Muscle layer of colon (tissue), 2 donors: ENCODE results near the gene KATNBL1.
"Not testable (repeated sequence)": the region's sequence is repeated elsewhere in the genome, so short reads cannot be mapped to it uniquely, and the experiment has no call there.

Experiments
- H3K27ac ChIP-seq: one replicate; pipeline ENCODE4 v1.7.0; 2013; ENCODE audit warnings: low read depth, mild to moderate bottlenecking, low read length, moderate library complexity
- H3K27me3 ChIP-seq, 2 donors: one replicate each; pipeline ENCODE4 v1.7.0; 2013; ENCODE audit warnings: low read length in 2 of 2, mild to moderate bottlenecking in 2 of 2; ENCODE audit not compliant: insufficient read depth in 2 of 2, control insufficient read depth in 1 of 2
- H3K36me3 ChIP-seq: one replicate; pipeline ENCODE4 v1.7.0; 2013; ENCODE audit warnings: mild to moderate bottlenecking, low read length; ENCODE audit not compliant: insufficient read depth
- H3K4me1 ChIP-seq: one replicate; pipeline ENCODE4 v1.7.0; 2013; ENCODE audit warnings: mild to moderate bottlenecking, low read length; ENCODE audit not compliant: insufficient read depth
- H3K4me3 ChIP-seq, 2 donors: one replicate each; pipeline ENCODE4 v1.7.0; 2013; ENCODE audit warnings: low read length in 2 of 2, low read depth in 1 of 2, mild to moderate bottlenecking in 1 of 2, moderate library complexity in 1 of 2
- H3K9ac ChIP-seq: one replicate; pipeline ENCODE4 v1.7.0; 2013; ENCODE audit warnings: low read length
- H3K9me3 ChIP-seq: one replicate; pipeline ENCODE4 v1.7.0; 2013; ENCODE audit warnings: mild to moderate bottlenecking, low read length
- donor health status: abdominal sarcoma.
- donor health status: Adenocarcinoma of cecum.

Gene KATNBL1

GRCh38 chr15:34133511-34133910 is 76.4 kb downstream of the KATNBL1 start:
- H3K27ac ChIP-seq, result no peak overlapping the region
- no peaks in the 10 kb centered on the region for H3K27me3 ChIP-seq

GRCh38 chr15:34132881-34133280 is 77.0 kb downstream of the KATNBL1 start:
- Histone ChIP-seq H3K4me1 (no peaks in the 10 kb centered on the region), H3K4me3 (no peak overlapping the region), H3K9ac (no peak overlapping the region), H3K27ac (no peak overlapping the region), H3K9me3 (no peaks in the 10 kb centered on the region), H3K36me3 (no peaks in the 10 kb centered on the region), H3K27me3 (no peaks in the 10 kb centered on the region)

More at GRCh38 chr15:34133511-34133910, 76.4 kb downstream of the KATNBL1 start:
- Histone ChIP-seq H3K9ac (no peak overlapping the region), H3K4me1 (no peaks in the 10 kb centered on the region), H3K36me3 (no peaks in the 10 kb centered on the region), H3K4me3 (no peak overlapping the region), H3K9me3 (no peaks in the 10 kb centered on the region)

- Histone ChIP-seq H3K27ac (no peak overlapping the region), H3K9me3 (no peaks in the 10 kb centered on the region), H3K4me3 (no peak overlapping the region), H3K27me3 (no peaks in the 10 kb centered on the region), H3K36me3 (no peaks in the 10 kb centered on the region), H3K4me1 (no peaks in the 10 kb centered on the region), H3K9ac (no peak overlapping the region)
These were observed 81.0 kb downstream of the KATNBL1 start for GRCh38 chr15:34128898-34129297.

- H3K9me3 ChIP-seq, result no peaks in the 10 kb centered on the region
- H3K4me3 ChIP-seq, result no peak overlapping the region
These were observed 83.4 kb downstream of the KATNBL1 start for GRCh38 chr15:34126522-34126921.

GRCh38 chr15:34125945-34126344 is 84.0 kb downstream of the KATNBL1 start:
- H3K27me3 ChIP-seq, result no peaks in the 10 kb centered on the region
- H3K27ac ChIP-seq, result no peak overlapping the region
- no peaks in the 10 kb centered on the region for H3K4me1 ChIP-seq
- H3K9ac ChIP-seq, result no peak overlapping the region
- H3K4me3 ChIP-seq, result no peak overlapping the region
- H3K36me3 ChIP-seq, result no peaks in the 10 kb centered on the region
- no peaks in the 10 kb centered on the region for H3K9me3 ChIP-seq

More at GRCh38 chr15:34126522-34126921, 83.4 kb downstream of the KATNBL1 start:
- Histone ChIP-seq H3K36me3 (no peaks in the 10 kb centered on the region), H3K27ac (no peak overlapping the region), H3K27me3 (no peaks in the 10 kb centered on the region), H3K4me1 (no peaks in the 10 kb centered on the region), H3K9ac (no peak overlapping the region)

- Histone ChIP-seq H3K9ac (no peak overlapping the region), H3K4me1 (no peaks in the 10 kb centered on the region), H3K27me3 (no peaks in the 10 kb centered on the region), H3K36me3 (no peaks in the 10 kb centered on the region), H3K4me3 (no peak overlapping the region), H3K27ac (no peak overlapping the region), H3K9me3 (no peaks in the 10 kb centered on the region)
These were observed 85.2 kb downstream of the KATNBL1 start for GRCh38 chr15:34124651-34125050.

- Histone ChIP-seq H3K27ac (no peak overlapping the region), H3K9ac (no peak overlapping the region), H3K36me3 (no peaks in the 10 kb centered on the region), H3K9me3 (no peaks in the 10 kb centered on the region), H3K4me3 (no peak overlapping the region), H3K27me3 (no peaks in the 10 kb centered on the region), H3K4me1 (no peaks in the 10 kb centered on the region)
These were observed 87.1 kb downstream of the KATNBL1 start for GRCh38 chr15:34122771-34123183.

GRCh38 chr15:34121786-34122185 is 88.1 kb downstream of the KATNBL1 start:
- H3K36me3 ChIP-seq, H3K9ac ChIP-seq, H3K9me3 ChIP-seq, H3K4me1 ChIP-seq, H3K27ac ChIP-seq, H3K4me3 ChIP-seq, H3K27me3 ChIP-seq: not testable (repeated sequence)

GRCh38 chr15:34120420-34120819 is 89.5 kb downstream of the KATNBL1 start:
- not testable (repeated sequence) for H3K27me3 ChIP-seq, H3K27ac ChIP-seq, H3K36me3 ChIP-seq, H3K4me1 ChIP-seq, H3K9me3 ChIP-seq, H3K9ac ChIP-seq, H3K4me3 ChIP-seq

- Histone ChIP-seq H3K27me3 (peaks cover 0 to 3% of the 10 kb centered on the region in 2 donors), H3K9me3 (no peaks in the 10 kb centered on the region), H3K4me1 (no peaks in the 10 kb centered on the region), H3K27ac (no peak overlapping the region), H3K4me3 (no peak overlapping the region), H3K36me3 (no peaks in the 10 kb centered on the region), H3K9ac (no peak overlapping the region)
These were observed 90.6 kb downstream of the KATNBL1 start for GRCh38 chr15:34119291-34119690.

- H3K9ac ChIP-seq, result no peak overlapping the region
- no peaks in the 10 kb centered on the region for H3K36me3 ChIP-seq
- H3K27ac ChIP-seq, result no peak overlapping the region
- H3K4me3 ChIP-seq, result no peak overlapping the region
- H3K4me1 ChIP-seq, result no peaks in the 10 kb centered on the region
- no peaks in the 10 kb centered on the region for H3K9me3 ChIP-seq
- H3K27me3 ChIP-seq, result peaks cover 0 to 3% of the 10 kb centered on the region in 2 donors
These were observed 93.3 kb downstream of the KATNBL1 start for GRCh38 chr15:34116620-34117019.

- Histone ChIP-seq H3K27ac (no peak overlapping the region), H3K27me3 (peaks cover 0 to 3% of the 10 kb centered on the region in 2 donors), H3K36me3 (no peaks in the 10 kb centered on the region), H3K9me3 (no peaks in the 10 kb centered on the region), H3K4me3 (no peak overlapping the region), H3K4me1 (no peaks in the 10 kb centered on the region), H3K9ac (no peak overlapping the region)
These were observed 95.2 kb downstream of the KATNBL1 start for GRCh38 chr15:34114739-34115138.
